K562 (cell line): ENCODE data around the gene CDKN1C. TPM values are rescaled to one million over a fixed set of nuclear protein-coding genes. Genes with fewer than 3 reads are reported as not detected.

Experiments used
- MEIS2 ChIP-seq: fragments of 450-650 bp; IDR thresholded peaks from 2 replicates; pipeline ENCODE4 v1.6.1; 2014; ENCODE audit warnings: mild to moderate bottlenecking; ENCODE audit not compliant: partially characterized antibody
- RNF219 ChIP-seq: fragments of 250-450 bp; sonication (Bioruptor Pico); IDR thresholded peaks from 2 replicates; pipeline ENCODE4 v1.5.0; 2022; ENCODE audit warnings: mild to moderate bottlenecking
- RUNX1 ChIP-seq: sonication (generic); IDR thresholded peaks from 2 replicates; pipeline ENCODE4 v1.6.1; 2016; ENCODE audit warnings: antibody characterized with exemption, low read depth
- SRF ChIP-seq, 2 experiments: fragments of 250-450, 450-650 bp in 1 of 2; sonication (Bioruptor Pico) in 1 of 2; sonication (generic) in 1 of 2; formaldehyde crosslinking; IDR thresholded peaks; 2 replicates each; pipeline versions ENCODE4 v1.5.0 to v1.5.1; 2020 to 2022; ENCODE audit warnings: mild to moderate bottlenecking in 1 of 2, missing genetic modification reagents in 1 of 2
- polyA plus RNA-seq, 8 experiments: library from polyadenylated mRNA; depleted of rRNA in 4 of 8; stranded (reverse) in 5 of 8; unstranded in 3 of 8; fragments of >200 nt; fragmentation: Nextera tagmentation in 2 of 8; fragmentation: Illumina TruSeq in 1 of 8; extraction: Ambion mirVana in 2 of 8; extraction: Trizol in 1 of 8; gene quantifications; 2 replicates each; pipeline versions ENCODE4 v1.2.1 to v1.2.3, GENCODE V29; 2011 to 2014; ENCODE audit warnings: inconsistent platforms in 1 of 8, missing spikeins in 1 of 8
- total RNA-seq, 7 experiments: library from RNA; depleted of rRNA in 6 of 7; stranded (reverse); fragments of >200 nt in 6 of 7; fragmentation: Illumina TruSeq in 2 of 7; extraction: Trizol in 2 of 7; gene quantifications; 2 replicates each; pipeline versions ENCODE4 v1.2.1 to v1.2.3, GENCODE V29; 2011 to 2021; ENCODE audit warnings: low replicate concordance in 1 of 7
- TF ChIP-seq, protein P1 (sequence below): fragments of 450-650 bp; IDR thresholded peaks from 2 replicates; pipeline ENCODE4 v1.6.1; 2018; ENCODE audit not compliant: partially characterized antibody
- TF ChIP-seq, protein P2 (sequence below): fragments of 450-650 bp; IDR thresholded peaks from 2 replicates; pipeline ENCODE4 v1.6.1; 2016; ENCODE audit warnings: mild to moderate bottlenecking, moderate library complexity
- TF ChIP-seq, protein P3 (sequence below): sonication (generic); formaldehyde crosslinking; IDR thresholded peaks from 2 replicates; pipeline ENCODE4 v1.8.0; 2022; ENCODE audit warnings: mild to moderate bottlenecking, missing genetic modification reagents

The CDKN1C gene
- total and polyA plus RNA-seq, 9 of the 15 experiments (the other 6 are each of a cell fraction or from before 2014, with no cell fraction given), result 2.8 to 21.1 (median 9.3) TPM

GRCh38 chr11:2885017-2885677 is 428 bp downstream of the CDKN1C start (continued):
- TF ChIP-seq RUNX1 (no peak), SRF (CRISPR knock-in tag; IDR thresholded peaks at IDR 0.05) (no peak), RNF219 (CRISPR knock-in tag) (no peak), MEIS2 (peak; percentile 22)
- TF ChIP-seq, protein P1, sequence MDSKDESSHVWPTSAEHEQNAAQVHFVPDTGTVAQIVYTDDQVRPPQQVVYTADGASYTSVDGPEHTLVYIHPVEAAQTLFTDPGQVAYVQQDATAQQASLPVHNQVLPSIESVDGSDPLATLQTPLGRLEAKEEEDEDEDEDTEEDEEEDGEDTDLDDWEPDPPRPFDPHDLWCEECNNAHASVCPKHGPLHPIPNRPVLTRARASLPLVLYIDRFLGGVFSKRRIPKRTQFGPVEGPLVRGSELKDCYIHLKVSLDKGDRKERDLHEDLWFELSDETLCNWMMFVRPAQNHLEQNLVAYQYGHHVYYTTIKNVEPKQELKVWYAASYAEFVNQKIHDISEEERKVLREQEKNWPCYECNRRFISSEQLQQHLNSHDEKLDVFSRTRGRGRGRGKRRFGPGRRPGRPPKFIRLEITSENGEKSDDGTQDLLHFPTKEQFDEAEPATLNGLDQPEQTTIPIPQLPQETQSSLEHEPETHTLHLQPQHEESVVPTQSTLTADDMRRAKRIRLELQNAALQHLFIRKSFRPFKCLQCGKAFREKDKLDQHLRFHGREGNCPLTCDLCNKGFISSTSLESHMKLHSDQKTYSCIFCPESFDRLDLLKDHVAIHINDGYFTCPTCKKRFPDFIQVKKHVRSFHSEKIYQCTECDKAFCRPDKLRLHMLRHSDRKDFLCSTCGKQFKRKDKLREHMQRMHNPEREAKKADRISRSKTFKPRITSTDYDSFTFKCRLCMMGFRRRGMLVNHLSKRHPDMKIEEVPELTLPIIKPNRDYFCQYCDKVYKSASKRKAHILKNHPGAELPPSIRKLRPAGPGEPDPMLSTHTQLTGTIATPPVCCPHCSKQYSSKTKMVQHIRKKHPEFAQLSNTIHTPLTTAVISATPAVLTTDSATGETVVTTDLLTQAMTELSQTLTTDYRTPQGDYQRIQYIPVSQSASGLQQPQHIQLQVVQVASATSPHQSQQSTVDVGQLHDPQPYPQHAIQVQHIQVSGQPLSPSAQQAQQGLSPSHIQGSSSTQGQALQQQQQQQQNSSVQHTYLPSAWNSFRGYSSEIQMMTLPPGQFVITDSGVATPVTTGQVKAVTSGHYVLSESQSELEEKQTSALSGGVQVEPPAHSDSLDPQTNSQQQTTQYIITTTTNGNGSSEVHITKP, result no peak
- TF ChIP-seq, protein P2, sequence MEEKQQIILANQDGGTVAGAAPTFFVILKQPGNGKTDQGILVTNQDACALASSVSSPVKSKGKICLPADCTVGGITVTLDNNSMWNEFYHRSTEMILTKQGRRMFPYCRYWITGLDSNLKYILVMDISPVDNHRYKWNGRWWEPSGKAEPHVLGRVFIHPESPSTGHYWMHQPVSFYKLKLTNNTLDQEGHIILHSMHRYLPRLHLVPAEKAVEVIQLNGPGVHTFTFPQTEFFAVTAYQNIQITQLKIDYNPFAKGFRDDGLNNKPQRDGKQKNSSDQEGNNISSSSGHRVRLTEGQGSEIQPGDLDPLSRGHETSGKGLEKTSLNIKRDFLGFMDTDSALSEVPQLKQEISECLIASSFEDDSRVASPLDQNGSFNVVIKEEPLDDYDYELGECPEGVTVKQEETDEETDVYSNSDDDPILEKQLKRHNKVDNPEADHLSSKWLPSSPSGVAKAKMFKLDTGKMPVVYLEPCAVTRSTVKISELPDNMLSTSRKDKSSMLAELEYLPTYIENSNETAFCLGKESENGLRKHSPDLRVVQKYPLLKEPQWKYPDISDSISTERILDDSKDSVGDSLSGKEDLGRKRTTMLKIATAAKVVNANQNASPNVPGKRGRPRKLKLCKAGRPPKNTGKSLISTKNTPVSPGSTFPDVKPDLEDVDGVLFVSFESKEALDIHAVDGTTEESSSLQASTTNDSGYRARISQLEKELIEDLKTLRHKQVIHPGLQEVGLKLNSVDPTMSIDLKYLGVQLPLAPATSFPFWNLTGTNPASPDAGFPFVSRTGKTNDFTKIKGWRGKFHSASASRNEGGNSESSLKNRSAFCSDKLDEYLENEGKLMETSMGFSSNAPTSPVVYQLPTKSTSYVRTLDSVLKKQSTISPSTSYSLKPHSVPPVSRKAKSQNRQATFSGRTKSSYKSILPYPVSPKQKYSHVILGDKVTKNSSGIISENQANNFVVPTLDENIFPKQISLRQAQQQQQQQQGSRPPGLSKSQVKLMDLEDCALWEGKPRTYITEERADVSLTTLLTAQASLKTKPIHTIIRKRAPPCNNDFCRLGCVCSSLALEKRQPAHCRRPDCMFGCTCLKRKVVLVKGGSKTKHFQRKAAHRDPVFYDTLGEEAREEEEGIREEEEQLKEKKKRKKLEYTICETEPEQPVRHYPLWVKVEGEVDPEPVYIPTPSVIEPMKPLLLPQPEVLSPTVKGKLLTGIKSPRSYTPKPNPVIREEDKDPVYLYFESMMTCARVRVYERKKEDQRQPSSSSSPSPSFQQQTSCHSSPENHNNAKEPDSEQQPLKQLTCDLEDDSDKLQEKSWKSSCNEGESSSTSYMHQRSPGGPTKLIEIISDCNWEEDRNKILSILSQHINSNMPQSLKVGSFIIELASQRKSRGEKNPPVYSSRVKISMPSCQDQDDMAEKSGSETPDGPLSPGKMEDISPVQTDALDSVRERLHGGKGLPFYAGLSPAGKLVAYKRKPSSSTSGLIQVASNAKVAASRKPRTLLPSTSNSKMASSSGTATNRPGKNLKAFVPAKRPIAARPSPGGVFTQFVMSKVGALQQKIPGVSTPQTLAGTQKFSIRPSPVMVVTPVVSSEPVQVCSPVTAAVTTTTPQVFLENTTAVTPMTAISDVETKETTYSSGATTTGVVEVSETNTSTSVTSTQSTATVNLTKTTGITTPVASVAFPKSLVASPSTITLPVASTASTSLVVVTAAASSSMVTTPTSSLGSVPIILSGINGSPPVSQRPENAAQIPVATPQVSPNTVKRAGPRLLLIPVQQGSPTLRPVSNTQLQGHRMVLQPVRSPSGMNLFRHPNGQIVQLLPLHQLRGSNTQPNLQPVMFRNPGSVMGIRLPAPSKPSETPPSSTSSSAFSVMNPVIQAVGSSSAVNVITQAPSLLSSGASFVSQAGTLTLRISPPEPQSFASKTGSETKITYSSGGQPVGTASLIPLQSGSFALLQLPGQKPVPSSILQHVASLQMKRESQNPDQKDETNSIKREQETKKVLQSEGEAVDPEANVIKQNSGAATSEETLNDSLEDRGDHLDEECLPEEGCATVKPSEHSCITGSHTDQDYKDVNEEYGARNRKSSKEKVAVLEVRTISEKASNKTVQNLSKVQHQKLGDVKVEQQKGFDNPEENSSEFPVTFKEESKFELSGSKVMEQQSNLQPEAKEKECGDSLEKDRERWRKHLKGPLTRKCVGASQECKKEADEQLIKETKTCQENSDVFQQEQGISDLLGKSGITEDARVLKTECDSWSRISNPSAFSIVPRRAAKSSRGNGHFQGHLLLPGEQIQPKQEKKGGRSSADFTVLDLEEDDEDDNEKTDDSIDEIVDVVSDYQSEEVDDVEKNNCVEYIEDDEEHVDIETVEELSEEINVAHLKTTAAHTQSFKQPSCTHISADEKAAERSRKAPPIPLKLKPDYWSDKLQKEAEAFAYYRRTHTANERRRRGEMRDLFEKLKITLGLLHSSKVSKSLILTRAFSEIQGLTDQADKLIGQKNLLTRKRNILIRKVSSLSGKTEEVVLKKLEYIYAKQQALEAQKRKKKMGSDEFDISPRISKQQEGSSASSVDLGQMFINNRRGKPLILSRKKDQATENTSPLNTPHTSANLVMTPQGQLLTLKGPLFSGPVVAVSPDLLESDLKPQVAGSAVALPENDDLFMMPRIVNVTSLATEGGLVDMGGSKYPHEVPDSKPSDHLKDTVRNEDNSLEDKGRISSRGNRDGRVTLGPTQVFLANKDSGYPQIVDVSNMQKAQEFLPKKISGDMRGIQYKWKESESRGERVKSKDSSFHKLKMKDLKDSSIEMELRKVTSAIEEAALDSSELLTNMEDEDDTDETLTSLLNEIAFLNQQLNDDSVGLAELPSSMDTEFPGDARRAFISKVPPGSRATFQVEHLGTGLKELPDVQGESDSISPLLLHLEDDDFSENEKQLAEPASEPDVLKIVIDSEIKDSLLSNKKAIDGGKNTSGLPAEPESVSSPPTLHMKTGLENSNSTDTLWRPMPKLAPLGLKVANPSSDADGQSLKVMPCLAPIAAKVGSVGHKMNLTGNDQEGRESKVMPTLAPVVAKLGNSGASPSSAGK, result peak; percentile 97
- TF ChIP-seq, protein P3, sequence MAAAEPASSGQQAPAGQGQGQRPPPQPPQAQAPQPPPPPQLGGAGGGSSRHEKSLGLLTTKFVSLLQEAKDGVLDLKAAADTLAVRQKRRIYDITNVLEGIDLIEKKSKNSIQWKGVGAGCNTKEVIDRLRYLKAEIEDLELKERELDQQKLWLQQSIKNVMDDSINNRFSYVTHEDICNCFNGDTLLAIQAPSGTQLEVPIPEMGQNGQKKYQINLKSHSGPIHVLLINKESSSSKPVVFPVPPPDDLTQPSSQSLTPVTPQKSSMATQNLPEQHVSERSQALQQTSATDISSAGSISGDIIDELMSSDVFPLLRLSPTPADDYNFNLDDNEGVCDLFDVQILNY (CRISPR knock-in tag), result 0 out of 2 replicates have a peak, but pooled peaks have one; percentile 31
